ENCODE measurements around the gene MICAL3.

MICAL3 gene

DNA sequence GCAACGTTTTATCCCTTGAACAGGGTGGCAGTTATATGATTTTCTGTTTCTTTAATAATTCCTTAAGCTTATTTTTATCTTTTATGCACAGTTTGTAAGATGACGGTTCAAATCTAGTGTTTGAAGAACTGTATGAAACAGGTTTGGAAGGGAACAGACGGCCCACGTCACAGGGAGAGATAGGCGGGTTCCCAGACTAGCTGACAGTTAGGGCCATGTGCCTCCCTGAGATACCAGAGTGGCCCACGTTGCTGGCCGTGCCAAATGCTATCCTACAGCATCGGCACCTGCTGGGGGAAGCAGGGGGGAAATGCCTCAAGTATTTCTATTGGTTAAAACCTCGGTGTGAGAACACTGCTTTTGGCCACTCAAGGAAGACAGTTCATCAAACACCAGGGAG is 199.9 kb downstream of the MICAL3 start:
- no peak for ATAC-seq
- TF ChIP-seq BACH2 (CRISPR knock-in tag; IDR thresholded peaks at IDR 0.05; ENCODE audit: borderline replicate concordance) = no peak
- no peak for TF ChIP-seq TOX (CRISPR knock-in tag; IDR thresholded peaks at IDR 0.05; ENCODE audit: borderline replicate concordance)
- TF ChIP-seq, protein P1, sequence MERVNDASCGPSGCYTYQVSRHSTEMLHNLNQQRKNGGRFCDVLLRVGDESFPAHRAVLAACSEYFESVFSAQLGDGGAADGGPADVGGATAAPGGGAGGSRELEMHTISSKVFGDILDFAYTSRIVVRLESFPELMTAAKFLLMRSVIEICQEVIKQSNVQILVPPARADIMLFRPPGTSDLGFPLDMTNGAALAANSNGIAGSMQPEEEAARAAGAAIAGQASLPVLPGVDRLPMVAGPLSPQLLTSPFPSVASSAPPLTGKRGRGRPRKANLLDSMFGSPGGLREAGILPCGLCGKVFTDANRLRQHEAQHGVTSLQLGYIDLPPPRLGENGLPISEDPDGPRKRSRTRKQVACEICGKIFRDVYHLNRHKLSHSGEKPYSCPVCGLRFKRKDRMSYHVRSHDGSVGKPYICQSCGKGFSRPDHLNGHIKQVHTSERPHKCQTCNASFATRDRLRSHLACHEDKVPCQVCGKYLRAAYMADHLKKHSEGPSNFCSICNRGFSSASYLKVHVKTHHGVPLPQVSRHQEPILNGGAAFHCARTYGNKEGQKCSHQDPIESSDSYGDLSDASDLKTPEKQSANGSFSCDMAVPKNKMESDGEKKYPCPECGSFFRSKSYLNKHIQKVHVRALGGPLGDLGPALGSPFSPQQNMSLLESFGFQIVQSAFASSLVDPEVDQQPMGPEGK (CRISPR knock-in tag; IDR thresholded peaks at IDR 0.05; ENCODE audit: borderline replicate concordance) = no peak
- TF ChIP-seq ZNF70 (CRISPR knock-in tag; IDR thresholded peaks at IDR 0.05) = no peak

DNA sequence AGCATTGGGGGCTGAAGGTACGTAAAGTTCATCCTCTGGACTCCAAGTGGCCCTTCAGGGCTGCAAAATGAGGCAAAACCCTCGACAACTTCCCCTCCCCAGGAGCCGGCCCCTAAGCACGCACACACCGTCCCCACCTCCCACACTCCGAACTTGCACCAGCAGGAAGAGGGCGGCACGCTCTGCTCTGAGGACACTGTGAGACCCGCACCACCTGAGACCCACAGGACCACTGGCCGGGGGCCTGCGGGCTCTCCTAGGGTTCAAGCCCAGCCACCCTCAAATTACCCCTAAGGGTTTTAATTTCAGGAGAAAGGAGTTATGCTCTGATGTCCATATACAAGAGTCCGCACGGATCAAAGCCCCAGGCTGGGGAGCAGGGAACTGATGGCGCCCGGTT is 200.4 kb downstream of the MICAL3 start:
- no peak for ATAC-seq
- TF ChIP-seq TCF4 (CRISPR knock-in tag; IDR thresholded peaks at IDR 0.05; ENCODE audit: borderline replicate concordance) (no peak), SNAI2 (CRISPR knock-in tag; IDR thresholded peaks at IDR 0.05) (no peak), ZFP3 (CRISPR knock-in tag; IDR thresholded peaks at IDR 0.05) (no peak)

DNA sequence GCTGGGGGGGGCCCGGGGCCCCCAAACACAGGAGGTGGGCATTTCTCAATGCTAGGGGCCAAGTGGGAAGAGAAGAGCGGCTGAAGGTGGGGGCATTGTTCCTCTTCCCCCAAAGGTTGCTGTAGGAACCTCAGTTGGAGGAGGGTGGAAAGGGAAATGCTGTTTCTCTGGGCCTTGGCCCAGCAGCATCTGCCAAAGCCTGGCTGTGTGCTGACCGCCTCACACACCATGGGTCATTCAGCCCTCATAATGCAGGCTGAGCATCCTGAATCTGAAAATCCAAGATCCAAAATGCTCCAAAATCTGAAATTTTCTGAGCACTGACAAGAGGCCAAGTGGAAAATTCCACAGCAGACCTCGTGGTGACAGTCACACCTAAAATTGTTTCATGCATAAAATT is 201.1 kb downstream of the MICAL3 start:
- no peak for ATAC-seq
- TF ChIP-seq ZFP30 (CRISPR knock-in tag; IDR thresholded peaks at IDR 0.05) (no peak), ZNF8 (CRISPR knock-in tag; IDR thresholded peaks at IDR 0.05) (no peak), CSDC2 (CRISPR knock-in tag; IDR thresholded peaks at IDR 0.05) (no peak), RARB (CRISPR knock-in tag; IDR thresholded peaks at IDR 0.05) (no peak), ZNF70 (CRISPR knock-in tag; IDR thresholded peaks at IDR 0.05) (no peak), BACH2 (CRISPR knock-in tag; IDR thresholded peaks at IDR 0.05; ENCODE audit: borderline replicate concordance) (no peak), ZC3H10 (CRISPR knock-in tag; IDR thresholded peaks at IDR 0.05) (no peak), TCF4 (CRISPR knock-in tag; IDR thresholded peaks at IDR 0.05; ENCODE audit: borderline replicate concordance) (no peak), ZNF565 (CRISPR knock-in tag; conservative IDR thresholded peaks at IDR 0.05; ENCODE audit: low read depth) (no peak), ZFP3 (CRISPR knock-in tag; IDR thresholded peaks at IDR 0.05) (no peak), GLIS3 (CRISPR knock-in tag; IDR thresholded peaks at IDR 0.05) (no peak), ARNTL (CRISPR knock-in tag; IDR thresholded peaks at IDR 0.05; ENCODE audit: borderline replicate concordance, low read depth) (no peak), TOX (CRISPR knock-in tag; IDR thresholded peaks at IDR 0.05; ENCODE audit: borderline replicate concordance) (no peak), PPARA (CRISPR knock-in tag; IDR thresholded peaks at IDR 0.05; ENCODE audit: borderline replicate concordance) (no peak), OSR1 (CRISPR knock-in tag; IDR thresholded peaks at IDR 0.05) (no peak), ISL1 (CRISPR knock-in tag; IDR thresholded peaks at IDR 0.05) (no peak)
- TF ChIP-seq, protein P2, sequence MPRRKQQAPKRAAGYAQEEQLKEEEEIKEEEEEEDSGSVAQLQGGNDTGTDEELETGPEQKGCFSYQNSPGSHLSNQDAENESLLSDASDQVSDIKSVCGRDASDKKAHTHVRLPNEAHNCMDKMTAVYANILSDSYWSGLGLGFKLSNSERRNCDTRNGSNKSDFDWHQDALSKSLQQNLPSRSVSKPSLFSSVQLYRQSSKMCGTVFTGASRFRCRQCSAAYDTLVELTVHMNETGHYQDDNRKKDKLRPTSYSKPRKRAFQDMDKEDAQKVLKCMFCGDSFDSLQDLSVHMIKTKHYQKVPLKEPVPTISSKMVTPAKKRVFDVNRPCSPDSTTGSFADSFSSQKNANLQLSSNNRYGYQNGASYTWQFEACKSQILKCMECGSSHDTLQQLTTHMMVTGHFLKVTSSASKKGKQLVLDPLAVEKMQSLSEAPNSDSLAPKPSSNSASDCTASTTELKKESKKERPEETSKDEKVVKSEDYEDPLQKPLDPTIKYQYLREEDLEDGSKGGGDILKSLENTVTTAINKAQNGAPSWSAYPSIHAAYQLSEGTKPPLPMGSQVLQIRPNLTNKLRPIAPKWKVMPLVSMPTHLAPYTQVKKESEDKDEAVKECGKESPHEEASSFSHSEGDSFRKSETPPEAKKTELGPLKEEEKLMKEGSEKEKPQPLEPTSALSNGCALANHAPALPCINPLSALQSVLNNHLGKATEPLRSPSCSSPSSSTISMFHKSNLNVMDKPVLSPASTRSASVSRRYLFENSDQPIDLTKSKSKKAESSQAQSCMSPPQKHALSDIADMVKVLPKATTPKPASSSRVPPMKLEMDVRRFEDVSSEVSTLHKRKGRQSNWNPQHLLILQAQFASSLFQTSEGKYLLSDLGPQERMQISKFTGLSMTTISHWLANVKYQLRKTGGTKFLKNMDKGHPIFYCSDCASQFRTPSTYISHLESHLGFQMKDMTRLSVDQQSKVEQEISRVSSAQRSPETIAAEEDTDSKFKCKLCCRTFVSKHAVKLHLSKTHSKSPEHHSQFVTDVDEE (CRISPR knock-in tag; IDR thresholded peaks at IDR 0.05) = no peak
- TF ChIP-seq, protein P3, sequence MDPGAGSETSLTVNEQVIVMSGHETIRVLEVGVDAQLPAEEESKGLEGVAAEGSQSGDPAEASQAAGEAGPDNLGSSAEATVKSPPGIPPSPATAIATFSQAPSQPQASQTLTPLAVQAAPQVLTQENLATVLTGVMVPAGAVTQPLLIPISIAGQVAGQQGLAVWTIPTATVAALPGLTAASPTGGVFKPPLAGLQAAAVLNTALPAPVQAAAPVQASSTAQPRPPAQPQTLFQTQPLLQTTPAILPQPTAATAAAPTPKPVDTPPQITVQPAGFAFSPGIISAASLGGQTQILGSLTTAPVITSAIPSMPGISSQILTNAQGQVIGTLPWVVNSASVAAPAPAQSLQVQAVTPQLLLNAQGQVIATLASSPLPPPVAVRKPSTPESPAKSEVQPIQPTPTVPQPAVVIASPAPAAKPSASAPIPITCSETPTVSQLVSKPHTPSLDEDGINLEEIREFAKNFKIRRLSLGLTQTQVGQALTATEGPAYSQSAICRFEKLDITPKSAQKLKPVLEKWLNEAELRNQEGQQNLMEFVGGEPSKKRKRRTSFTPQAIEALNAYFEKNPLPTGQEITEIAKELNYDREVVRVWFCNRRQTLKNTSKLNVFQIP (CRISPR knock-in tag; IDR thresholded peaks at IDR 0.05; ENCODE audit: borderline replicate concordance, low read depth) = no peak
- TF ChIP-seq, protein P4, sequence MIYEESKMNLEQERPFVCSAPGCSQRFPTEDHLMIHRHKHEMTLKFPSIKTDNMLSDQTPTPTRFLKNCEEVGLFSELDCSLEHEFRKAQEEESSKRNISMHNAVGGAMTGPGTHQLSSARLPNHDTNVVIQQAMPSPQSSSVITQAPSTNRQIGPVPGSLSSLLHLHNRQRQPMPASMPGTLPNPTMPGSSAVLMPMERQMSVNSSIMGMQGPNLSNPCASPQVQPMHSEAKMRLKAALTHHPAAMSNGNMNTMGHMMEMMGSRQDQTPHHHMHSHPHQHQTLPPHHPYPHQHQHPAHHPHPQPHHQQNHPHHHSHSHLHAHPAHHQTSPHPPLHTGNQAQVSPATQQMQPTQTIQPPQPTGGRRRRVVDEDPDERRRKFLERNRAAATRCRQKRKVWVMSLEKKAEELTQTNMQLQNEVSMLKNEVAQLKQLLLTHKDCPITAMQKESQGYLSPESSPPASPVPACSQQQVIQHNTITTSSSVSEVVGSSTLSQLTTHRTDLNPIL (CRISPR knock-in tag; IDR thresholded peaks at IDR 0.05; ENCODE audit: low read depth) = no peak
- TF ChIP-seq, protein P1 (CRISPR knock-in tag; IDR thresholded peaks at IDR 0.05; ENCODE audit: borderline replicate concordance) = no peak
